ENCODE measurements around the gene BACH2.

The BACH2 gene

DNA sequence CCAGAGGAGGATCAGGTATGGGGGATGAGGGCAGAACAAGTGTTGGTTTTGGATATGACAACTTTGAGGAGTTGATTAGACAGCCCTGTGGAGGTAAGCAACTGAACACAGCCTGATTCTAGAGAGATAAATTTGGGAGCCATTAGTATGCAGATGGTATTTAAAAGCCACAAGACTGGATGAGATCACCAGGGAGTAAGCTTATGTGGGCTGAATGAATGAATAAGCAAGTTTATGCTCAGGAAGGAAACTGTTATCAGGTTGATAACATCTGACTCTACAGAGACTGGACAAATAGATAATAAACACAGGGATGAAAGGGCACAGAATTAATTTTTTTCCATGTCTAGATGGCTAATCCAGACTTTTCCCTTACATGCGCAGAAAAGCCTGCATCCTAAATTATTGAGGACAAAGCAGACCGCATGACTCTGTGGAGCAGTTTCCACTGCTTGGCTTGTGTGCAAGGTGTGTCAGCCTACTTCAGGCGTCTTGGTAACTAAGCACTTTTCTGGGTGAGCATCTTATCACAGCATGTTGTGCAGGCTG is 251.7 kb downstream of the BACH2 start:
- H4K20me1 ChIP-seq (ENCODE audit: insufficient read depth): no peaks in the 10 kb centered on the region
- H3K9ac ChIP-seq: no peak overlapping the region
- H2AFZ ChIP-seq (ENCODE audit: low read depth): no peak overlapping the region
- H3K27ac ChIP-seq: no peak overlapping the region
- no peaks in the 10 kb centered on the region for H3K27me3 ChIP-seq (ENCODE audit: insufficient read depth, low read depth)
- no peaks in the 10 kb centered on the region for H3K36me3 ChIP-seq (ENCODE audit: insufficient read depth)
- TF ChIP-seq, protein P1, sequence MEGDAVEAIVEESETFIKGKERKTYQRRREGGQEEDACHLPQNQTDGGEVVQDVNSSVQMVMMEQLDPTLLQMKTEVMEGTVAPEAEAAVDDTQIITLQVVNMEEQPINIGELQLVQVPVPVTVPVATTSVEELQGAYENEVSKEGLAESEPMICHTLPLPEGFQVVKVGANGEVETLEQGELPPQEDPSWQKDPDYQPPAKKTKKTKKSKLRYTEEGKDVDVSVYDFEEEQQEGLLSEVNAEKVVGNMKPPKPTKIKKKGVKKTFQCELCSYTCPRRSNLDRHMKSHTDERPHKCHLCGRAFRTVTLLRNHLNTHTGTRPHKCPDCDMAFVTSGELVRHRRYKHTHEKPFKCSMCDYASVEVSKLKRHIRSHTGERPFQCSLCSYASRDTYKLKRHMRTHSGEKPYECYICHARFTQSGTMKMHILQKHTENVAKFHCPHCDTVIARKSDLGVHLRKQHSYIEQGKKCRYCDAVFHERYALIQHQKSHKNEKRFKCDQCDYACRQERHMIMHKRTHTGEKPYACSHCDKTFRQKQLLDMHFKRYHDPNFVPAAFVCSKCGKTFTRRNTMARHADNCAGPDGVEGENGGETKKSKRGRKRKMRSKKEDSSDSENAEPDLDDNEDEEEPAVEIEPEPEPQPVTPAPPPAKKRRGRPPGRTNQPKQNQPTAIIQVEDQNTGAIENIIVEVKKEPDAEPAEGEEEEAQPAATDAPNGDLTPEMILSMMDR (conservative IDR thresholded peaks at IDR 0.05; ENCODE audit: low read depth, low read length): no peak
- H3K4me3 ChIP-seq (IDR thresholded peaks at IDR 0.05; ENCODE audit: insufficient read depth, low read depth, low read length): no peak overlapping the region
- no peak overlapping the region for H3K4me2 ChIP-seq
- no peaks in the 10 kb centered on the region for H3K4me1 ChIP-seq (ENCODE audit: low read depth, poor library complexity, severe bottlenecking)
- no peaks in the 10 kb centered on the region for H3K79me2 ChIP-seq (ENCODE audit: insufficient read depth, low read depth)

DNA sequence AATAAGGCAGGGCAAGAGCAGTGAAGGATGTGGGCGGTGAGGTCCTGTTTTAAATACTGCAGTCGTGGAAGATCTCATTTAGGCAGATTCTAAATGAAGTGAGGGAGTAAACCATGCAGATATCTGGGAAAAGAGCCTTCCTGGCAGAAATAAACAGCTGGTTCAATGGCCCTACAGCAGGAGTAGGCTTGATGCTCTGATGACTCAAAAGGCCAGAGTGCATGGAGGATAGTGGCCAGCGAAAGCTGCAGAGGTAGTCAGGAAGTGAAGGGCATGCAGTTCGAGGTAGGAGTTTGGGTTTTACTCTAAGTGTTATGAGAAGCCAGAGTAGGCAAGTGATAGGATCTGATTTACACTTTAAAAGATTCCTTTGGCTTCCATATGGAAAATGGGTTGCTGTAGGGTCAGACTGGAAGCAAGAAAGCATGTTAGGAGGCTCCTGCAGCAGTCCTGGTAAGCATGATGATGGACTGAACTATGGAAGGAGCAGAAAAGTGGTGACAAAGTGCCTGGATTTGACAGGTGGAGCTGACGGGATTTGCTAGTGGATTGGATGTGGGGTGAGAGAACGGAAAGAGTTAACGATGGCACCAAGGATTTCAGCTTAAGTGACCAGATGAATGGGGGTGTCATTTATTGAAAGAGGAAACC is 252.3 kb downstream of the BACH2 start:
- no peak overlapping the region for H3K27ac ChIP-seq
- H3K27me3 ChIP-seq (ENCODE audit: insufficient read depth, low read depth): no peaks in the 10 kb centered on the region
- no peaks in the 10 kb centered on the region for H4K20me1 ChIP-seq (ENCODE audit: insufficient read depth)
- H2AFZ ChIP-seq (ENCODE audit: low read depth): no peak overlapping the region
- H3K4me2 ChIP-seq: no peak overlapping the region
- no peaks in the 10 kb centered on the region for H3K36me3 ChIP-seq (ENCODE audit: insufficient read depth)
- H3K4me1 ChIP-seq (ENCODE audit: low read depth, poor library complexity, severe bottlenecking): no peaks in the 10 kb centered on the region
- no peak overlapping the region for H3K4me3 ChIP-seq (IDR thresholded peaks at IDR 0.05; ENCODE audit: insufficient read depth, low read depth, low read length)
- no peaks in the 10 kb centered on the region for H3K79me2 ChIP-seq (ENCODE audit: insufficient read depth, low read depth)
- no peak overlapping the region for H3K9ac ChIP-seq
- TF ChIP-seq, protein P1 (conservative IDR thresholded peaks at IDR 0.05; ENCODE audit: low read depth, low read length): no peak

DNA sequence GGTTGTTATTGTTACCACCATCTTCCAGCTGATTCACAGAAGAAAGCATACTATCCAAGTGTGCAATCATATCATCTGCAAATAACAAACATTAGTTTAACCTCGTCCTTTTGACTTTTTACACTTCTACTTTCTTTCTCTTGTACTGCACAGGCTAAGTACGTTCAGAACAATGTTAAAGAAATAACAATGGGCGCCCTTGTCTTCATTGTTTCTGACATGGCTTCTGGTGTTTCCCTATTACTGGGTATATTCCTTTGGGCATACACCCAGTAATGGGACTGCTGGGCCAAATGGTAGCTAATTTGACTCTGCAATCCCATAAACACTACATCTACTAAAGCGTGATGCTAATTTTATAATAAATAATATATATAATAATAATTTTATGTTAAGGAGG is 255.7 kb downstream of the BACH2 start:
- no peak overlapping the region for H3K4me3 ChIP-seq (IDR thresholded peaks at IDR 0.05; ENCODE audit: insufficient read depth, low read depth, low read length)
- TF ChIP-seq, protein P1 (conservative IDR thresholded peaks at IDR 0.05; ENCODE audit: low read depth, low read length): no peak
- no peaks in the 10 kb centered on the region for H3K27me3 ChIP-seq (ENCODE audit: insufficient read depth, low read depth)
- no peaks in the 10 kb centered on the region for H4K20me1 ChIP-seq (ENCODE audit: insufficient read depth)
- no peak overlapping the region for H3K9ac ChIP-seq
- H3K36me3 ChIP-seq (ENCODE audit: insufficient read depth): no peaks in the 10 kb centered on the region
- no peak overlapping the region for H3K27ac ChIP-seq
- H3K79me2 ChIP-seq (ENCODE audit: insufficient read depth, low read depth): no peaks in the 10 kb centered on the region
- no peak overlapping the region for H3K4me2 ChIP-seq
- no peaks in the 10 kb centered on the region for H3K4me1 ChIP-seq (ENCODE audit: low read depth, poor library complexity, severe bottlenecking)
- no peak overlapping the region for H2AFZ ChIP-seq (ENCODE audit: low read depth)

DNA sequence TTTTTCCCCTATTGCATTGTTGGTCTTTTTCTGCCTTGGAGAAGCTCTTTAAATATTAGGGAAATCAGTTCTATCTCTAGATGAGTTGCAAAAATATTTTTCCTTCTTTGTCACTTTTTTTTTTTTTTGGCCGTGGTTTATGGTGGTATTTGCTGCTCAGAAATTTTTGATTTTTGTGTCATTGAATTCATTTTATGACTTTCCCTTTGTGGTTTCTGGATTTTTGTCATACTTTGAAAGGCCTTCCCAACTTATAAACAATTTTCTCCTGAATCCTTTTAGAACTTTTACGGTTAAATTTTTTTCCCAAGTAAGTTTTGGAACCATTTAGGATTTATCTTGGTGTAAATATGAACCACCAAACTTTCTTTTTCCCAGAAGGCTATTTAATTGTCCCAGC is 256.7 kb downstream of the BACH2 start:
- Histone ChIP-seq H2AFZ (ENCODE audit: low read depth) (no peak overlapping the region), H3K9ac (no peak overlapping the region), H3K79me2 (ENCODE audit: insufficient read depth, low read depth) (no peaks in the 10 kb centered on the region), H3K27ac (no peak overlapping the region), H4K20me1 (ENCODE audit: insufficient read depth) (no peaks in the 10 kb centered on the region), H3K36me3 (ENCODE audit: insufficient read depth) (no peaks in the 10 kb centered on the region), H3K4me1 (ENCODE audit: low read depth, poor library complexity, severe bottlenecking) (no peaks in the 10 kb centered on the region), H3K4me3 (IDR thresholded peaks at IDR 0.05; ENCODE audit: insufficient read depth, low read depth, low read length) (no peak overlapping the region), H3K4me2 (no peak overlapping the region), H3K27me3 (ENCODE audit: insufficient read depth, low read depth) (no peaks in the 10 kb centered on the region)
- TF ChIP-seq, protein P1 (conservative IDR thresholded peaks at IDR 0.05; ENCODE audit: low read depth, low read length): no peak
